HG02642 (cell line): Measurements from ENCODE around the gene CDC42EP5.
"Not testable (repeated sequence)": the region's sequence is repeated elsewhere in the genome, so short reads cannot be mapped to it uniquely, and the experiment has no call there.

Experiments
- ATAC-seq: cut with Tn5 transposase; IDR thresholded peaks from one replicate; pipeline ENCODE4 v1.9.1; 2021; ENCODE audit warnings: mild to moderate bottlenecking; ENCODE audit not compliant: unreplicated experiment, poor library complexity

Gene CDC42EP5

DNA sequence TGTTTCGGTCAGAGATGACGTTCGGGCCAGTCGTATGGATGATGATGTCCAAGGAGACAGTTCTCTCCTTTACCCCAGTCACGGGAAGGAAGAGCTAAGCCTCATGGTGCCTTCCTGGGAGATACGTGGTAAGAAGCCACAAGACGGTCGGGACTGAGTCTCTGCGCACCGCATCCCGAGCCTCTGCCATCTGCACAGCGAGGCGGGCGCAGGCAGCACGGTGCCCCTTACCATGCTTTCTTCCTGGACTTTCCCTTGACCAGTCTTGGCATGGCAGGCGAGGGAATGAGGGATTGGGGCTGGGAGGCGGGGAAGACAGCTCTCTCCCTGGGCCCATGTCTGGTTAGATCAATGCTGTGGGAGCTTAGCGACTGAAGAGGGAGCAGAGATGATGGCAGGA lies 19.5 kb upstream of the CDC42EP5 start:
- ATAC-seq: no peak

DNA sequence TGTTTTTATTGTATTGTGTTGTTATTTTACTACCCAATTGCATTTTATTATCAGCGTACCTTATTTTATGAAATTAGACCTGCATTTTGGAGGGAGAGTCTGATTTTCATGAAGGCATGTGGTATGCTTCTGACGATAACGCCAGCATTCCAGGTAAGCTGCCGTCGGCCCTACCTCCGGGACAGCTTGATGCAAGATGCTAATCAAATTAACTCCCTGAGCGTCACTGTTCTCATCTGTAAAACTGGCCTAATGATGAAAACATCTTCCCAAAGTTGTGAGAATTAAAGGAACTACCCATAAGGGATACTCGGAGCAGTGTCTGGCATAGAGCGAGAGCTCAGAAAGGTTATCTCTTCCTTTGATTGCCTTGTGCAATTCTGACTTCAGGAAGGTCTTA lies 16.7 kb upstream of the CDC42EP5 start:
- ATAC-seq: no peak

DNA sequence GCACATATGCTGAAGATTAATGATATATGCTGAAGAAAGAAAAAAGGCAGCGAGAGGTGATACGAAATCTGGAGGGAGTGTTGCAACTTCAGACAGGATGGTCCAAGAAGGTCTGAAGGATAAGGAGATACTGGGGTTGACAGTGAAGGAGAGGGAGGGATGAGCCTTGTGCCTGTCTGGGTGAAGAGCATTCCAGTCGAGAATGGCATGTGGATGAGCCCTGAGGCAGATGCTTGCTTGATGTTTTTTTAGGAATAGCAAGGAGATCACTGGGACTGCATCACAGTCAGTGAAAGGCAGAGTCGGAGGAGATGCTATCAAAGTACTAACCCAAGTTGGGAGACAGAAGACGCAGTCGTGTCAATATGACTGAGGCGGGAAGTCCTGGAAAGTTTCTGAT lies 16.2 kb upstream of the CDC42EP5 start:
- ATAC-seq: no peak

DNA sequence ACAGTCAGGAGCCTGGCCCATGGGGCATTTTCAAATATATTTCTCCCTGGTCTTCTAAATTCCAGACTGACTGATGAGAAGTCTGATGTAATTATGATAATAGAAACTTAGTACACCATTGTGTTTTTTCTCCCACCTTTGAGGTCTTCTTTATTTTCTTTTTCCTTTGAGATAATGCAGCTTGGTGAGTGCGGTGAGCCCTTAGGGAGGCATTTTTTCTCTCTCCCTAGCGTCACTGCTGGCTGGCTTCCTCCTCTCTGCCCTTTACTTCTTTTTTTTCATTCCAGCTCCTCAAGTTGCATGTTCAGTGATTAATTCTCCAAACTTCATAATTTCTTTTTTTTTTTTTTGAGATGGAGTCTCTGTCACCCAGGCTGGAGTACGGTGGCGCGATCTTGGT lies 12.8 kb upstream of the CDC42EP5 start:
- no peak for ATAC-seq

DNA sequence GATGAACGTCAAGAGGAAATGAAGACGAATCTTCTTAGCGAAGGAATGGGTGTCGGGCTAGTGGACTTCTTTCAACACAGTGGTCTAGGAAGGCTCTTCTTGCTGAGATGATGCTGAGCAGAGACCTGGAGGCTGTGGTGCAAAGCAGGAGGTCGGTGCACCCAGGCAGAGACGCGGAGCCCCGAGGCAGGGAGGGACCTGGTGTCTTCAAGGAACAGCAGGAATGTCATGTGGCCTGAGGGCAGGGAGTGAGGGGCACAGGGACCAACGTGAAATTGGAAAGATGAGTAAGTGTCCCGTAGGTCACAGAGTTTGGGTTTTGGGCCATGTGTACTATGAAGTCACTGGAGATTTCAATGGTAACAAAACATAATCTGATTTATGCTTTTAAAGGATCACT lies 11.4 kb upstream of the CDC42EP5 start:
- no peak for ATAC-seq

DNA sequence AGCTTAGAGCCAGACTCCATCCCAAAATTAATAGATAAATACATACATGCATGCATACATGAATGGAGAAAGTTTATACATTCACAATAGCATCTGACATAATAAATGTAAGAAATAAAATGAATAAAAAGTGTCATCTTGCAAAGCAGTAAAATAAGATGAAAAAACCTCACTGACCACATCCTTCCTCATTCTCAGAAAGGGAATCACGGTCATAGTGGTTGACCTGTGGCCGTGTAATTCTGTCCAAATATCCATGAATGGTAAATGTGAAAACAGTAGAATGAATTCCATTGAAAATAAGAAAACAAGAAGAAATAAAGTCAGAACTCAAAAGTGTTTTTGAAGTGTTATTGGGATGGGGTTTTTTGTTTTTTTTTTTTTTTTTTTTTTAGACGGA lies 9.8 kb upstream of the CDC42EP5 start:
- ATAC-seq: no peak

DNA sequence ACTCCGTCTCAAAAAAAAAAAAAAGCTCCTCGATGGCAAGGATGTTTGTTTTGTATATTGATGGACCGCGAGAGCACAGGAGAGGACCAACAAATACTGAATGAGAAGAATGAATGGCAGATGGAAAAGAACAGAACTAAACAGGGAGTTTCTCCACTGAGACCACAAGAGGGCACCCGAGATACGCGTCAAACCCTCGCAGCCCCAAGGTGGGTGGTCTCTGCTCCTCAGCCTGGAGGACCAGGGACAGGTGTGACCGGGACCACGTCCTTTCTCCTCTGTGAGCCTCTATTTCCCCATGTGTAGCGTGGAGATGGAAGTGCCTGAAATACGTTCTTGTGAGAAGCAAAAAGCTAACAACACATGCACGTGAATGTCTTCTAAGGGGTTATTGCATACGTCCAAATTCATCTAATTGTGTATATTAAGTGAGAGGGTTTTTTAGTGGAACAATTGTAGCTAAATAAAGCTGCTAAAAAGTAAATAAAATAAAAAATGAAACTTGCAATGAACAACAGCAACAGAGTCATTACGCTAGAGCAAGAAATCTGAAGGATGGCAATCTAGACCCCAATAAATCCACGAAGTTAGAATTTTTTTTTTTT lies 8.3 kb upstream of the CDC42EP5 start:
- ATAC-seq: no peak

DNA sequence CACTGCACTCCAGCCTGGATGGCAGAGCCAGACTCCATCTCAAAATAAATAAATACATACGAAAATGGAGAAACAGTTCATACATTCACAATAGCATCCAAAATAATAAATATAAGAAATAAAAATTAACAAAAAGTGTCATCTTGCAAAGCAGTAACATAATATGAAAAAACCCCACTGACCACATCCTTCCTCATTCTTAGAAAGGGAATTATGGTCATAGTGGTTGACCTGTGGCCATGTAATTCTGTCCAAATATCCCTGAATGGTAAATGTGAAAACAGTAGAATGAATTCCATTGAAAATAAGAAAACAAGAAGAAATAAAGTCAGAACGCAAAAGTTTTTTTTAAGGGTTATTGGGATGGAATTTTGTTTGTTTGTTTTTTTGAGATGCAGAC lies 7.0 kb upstream of the CDC42EP5 start:
- no peak for ATAC-seq

DNA sequence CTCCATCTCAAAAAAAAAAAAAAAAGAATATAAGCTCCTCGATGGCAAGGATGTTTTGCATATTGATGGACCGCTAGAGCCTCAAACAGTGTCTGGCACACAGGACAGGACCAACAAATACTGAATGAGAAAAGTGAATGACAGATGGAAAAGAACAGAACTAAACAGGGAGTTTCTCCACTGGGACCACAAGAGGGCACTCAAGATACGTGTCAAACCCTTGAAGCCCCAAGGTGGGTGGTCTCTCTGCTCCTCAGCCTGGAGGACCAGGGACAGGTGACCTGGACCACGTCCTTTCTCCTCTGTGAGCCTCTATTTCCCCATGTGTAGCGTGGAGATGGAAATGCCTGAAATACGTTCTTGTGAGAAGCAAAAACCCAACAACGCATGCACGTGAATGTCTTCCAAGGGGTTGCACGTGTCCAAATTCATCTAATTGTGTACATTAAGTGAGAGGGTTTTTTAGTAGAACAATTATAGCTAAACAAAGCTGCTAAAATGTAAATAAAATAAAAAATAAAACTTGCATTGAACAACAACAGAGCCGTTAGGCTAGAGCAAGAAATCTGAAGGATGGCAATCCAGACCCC lies 5.7 kb upstream of the CDC42EP5 start:
- no peak for ATAC-seq

DNA sequence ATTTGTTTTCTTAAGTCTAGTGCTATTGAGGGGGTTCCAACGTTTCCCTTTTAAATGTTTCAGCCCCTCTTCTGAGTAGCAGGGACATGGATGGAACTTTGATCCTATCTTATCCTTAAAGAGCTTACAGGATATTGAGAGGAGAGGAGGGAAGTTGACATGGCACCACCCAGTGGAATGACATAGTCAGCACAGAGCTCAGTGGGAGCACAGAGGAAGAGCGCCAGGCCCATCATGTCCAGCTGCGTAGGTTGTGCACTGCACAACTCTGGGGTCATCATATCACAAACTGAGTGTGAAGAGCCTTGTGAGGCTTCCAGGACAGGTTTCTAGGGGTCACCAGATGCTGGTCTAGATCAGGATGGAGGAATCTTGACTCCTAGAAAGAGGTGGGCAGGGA lies 4.6 kb upstream of the CDC42EP5 start:
- no peak for ATAC-seq

DNA sequence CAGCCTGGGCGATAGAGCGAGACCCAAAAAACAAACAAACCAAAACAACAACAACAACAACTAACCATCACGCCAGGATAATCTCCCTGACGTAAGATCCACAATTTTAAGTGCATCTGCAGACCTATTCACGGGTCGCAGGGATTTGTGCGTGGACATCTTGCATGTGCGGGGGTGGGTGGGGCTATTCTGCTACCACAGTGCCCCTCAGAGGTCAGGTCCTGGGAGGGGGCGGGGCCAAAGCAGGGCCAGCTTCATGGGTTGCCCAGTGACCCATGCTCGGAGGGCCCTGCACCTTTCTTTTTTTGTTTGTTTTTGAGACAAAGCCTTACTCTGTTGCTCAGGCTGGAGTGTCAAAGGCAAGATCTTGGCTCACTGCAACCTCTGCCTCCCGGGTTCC lies 2.6 kb upstream of the CDC42EP5 start:
- ATAC-seq: no peak

DNA sequence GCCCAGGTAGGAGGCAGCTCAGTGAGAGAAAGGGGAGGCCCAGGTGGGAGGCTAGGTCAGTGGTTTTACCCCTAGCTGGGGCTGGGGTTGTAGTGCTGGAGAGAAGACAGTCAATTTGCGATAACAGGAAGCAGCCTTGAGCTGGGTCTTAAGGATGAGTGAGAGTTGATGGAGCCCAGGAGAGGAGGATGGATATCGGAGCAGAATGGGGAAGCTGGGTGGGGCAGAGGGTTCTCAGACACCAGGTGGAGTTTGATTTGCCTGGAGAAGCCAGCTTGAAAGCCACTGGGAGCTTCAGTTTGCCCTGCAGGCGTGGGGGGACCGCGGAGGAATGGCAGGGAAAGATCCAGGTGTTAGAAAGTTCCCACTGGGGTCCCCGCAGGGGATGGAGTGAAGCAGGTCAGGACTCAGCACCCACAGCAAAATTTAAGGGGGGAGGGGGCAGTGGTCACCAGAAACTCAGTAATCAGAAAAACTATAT lies 836 bp upstream of the CDC42EP5 start:
- no peak for ATAC-seq

DNA sequence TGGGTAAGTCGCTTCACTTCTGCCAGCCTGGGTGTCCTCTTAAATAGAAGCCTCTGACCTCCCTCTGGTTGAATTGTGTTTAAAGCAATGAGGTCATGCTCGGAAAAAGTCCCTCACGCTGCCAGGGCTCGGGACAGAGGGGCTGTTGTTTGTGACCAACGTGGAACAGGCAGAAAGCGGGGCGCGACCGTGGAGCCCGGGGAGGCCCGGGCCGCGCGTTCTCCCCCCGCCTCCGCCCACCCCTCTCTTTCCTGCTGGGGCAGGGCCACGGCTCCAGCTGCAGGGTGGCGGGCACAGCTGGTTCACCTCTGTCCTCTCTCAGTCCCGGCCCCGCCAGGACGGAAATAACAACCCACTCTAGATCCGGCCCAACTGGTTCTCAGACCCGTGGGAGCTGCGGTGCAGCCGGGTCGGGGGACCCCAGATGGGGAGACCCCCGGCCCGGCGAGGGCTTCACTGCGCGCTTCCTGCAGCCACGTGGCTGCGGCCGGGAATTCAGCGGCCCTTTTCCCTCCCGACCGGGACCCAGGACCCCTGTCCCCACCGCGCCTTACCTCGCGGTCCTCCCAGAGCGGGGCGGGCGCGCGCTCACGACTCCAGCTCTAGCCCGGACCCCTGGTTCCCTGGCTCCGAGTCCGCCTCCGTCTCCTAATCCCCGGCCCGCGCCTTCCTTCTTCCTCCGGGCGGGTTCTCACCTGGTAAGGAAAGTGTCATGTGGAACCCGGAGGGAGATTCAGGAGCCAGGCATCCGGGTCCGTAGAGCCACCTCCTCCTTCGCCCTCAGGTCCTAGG lies 1.9 kb downstream of the CDC42EP5 start:
- ATAC-seq: no peak

DNA sequence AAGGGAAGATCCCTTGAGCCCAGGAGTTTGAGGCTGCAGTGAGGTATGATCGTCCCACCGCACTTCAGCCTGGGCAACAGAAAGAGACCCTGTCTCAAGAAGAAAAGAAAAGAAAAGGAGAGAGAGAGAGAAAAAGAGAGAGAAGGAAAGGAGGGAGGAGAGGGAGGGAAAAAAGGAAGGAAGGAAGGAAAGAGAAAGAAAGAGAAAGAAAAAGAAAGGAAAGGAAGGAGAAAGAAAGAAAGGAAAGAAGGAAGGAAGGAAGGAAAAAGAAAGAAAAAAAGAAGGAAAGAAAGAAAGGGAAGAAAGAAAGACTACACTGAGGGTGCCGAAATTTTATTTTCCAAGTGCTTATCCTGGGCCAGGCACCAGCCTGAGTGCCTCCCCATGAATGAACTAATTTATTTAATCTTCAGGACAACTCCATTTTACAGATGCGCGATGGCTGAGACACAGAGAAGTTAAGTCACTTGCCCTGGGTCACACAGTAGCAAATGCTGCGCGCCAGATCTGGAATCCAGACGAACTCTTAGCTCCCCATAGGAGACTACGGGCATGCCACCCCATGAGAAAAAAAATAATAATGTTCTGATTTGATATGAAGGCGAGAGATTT lies 2.7 kb downstream of the CDC42EP5 start:
- no peak for ATAC-seq

DNA sequence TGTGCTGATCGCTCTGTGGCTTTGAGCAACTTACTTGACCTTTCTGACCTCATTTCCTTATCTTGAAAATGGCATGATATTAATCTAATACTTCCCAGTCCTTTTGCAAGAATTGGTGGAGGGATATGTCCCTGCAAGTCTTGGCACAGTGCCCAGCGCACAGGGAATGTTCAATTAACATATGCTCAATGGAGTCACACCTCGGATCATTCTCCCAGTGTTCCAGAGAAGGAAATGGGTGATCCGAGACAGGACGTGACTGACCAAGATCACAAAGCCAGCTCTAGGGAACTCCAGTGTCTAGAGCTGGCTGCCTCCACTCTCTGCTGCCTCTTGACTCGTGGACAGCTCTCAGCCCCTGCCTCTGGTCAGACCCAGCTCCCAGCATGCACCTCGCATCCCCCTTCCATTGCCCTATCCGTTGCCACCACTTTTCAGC lies 3.6 kb downstream of the CDC42EP5 start:
- no peak for ATAC-seq

DNA sequence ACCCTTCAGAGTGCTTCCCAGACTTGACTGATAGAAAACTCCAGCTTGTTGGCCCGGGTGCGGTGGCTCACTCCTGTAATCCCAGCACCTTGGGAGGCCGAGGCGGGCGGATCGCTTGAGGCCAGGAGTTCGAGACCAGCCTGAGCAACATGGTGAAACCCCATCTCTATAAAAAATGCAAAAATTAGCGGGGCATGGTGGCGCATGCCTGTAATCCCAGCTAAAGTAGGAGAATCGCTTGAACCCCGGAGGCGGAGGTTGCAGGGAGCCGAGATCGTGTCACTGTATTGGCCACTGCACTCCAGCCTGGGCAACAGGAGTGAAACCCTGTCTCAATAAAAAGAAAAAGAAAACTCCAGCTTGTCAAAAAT lies 7.0 kb downstream of the CDC42EP5 start:
- ATAC-seq: not testable (repeated sequence)

DNA sequence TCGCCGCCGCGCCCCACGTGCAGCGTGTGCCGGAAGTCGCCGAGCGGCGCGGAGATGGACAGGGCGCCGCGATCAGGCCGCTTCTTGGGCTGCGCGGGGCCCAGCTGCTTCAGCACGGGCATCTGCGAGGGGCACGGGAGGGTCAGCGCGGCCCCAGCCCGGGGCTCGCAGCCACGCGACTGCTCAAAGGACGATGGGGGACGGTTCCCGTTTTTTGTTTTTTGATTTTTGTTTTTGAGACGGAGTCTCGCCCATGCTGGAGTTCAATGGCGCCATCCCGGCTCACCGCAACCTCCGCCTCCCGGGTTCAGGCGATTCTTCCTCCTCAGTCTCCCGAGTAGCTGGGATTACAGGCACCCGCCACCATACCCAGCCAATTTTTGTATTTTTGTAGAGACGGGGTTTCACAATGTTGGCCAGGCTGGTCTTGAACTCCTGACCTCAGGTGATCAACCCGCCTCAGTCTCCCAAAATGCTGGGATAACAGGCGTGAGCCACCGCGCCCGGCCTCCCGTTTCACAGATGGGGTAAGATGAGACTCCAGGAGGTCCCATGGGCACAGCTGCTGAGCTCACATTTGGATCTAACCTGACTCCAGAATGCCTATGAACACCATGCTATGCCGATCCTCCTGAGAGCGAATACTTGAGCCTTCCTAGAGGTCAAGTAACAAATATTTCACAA lies 7.5 kb downstream of the CDC42EP5 start:
- no peak for ATAC-seq

DNA sequence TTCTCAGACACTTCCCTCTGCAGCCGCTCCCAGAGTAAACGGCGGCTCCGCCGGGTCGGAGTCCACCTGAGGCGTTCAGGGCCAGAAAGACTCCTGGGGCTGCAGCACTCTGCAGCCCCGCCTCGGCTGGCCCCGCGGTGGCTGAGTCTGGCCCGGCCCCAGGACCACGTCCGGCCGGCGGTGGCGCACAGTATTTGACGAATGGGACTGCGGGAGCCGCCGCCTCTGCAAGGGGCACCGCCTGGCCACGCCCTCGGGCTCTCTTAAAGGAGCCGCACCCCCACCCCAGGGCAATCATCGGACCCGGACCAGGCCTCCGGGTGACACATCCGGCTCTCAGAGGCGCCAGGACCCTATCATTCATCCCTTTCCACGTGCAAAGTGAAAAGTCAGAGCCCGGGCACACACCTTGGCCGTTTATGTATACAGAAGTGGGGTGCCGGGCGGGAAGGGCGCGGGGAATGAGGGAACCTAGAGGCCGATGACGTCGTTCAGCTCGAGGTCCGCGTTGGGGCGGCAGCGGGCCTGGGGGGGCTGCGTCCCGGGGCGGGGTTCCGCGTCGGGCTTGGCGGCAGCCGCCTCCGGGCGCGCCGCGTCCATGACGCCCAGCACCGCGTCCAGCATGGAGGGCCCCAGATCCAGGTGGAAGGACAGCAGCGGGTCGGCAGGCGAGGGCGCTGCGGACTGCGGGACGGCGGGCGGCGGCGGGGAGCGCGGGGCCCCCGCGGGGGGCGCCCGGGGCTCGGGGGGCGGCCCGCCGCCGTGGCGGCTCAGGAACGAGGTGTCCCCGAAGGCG lies 8.3 kb downstream of the CDC42EP5 start:
- ATAC-seq: peak; percentile 49

DNA sequence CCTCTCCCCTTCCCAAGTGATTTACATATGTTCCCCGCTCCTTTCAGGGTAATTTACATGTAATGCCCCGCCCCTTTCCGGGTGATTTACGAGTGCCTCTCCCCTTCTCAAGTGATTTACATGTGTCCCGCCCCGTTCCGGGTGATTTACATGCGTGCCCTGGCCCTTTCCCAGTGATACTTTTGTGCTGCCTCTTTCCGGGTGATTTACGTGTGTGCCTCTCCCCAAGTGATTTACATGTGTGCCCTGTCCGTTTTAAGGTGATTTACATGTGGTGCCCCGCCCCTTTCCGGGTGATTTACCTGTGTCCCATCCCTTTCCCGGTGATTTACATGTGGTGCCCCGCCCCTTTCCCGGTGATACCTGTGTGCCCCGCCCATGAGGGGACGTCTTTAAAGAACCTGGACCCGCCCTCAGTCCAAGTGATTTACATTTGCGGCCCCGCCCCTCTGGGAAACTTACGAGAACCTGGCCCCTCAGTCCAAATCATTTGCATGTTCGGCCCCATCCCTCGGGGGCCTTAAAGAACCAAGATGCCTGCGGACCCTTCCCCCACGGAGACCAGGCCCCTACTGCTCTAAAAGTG lies 9.0 kb downstream of the CDC42EP5 start:
- peak; percentile 49 for ATAC-seq
